ENCODE results near the gene MRTFA. TPM values are rescaled to one million over a fixed set of nuclear protein-coding genes. Genes with fewer than 3 reads are reported as not detected.
A peak's percentile ranks its signal among the peaks of the same experiment; 100 is the strongest.

The MRTFA gene
- total RNA-seq, 1 donor, result 44.9 TPM

- H3K4me3 ChIP-seq (ENCODE audit: low read depth, low read length), result no peak overlapping the region
- DNase-seq (ENCODE audit: low read depth), result peak; percentile 88
- TF ChIP-seq CTCF (IDR thresholded peaks at IDR 0.05; ENCODE audit: insufficient read depth, low read depth, low read length), result no peak
Measured at GRCh38 chr22:40396882-40397281, 239.6 kb downstream of the MRTFA start.

GRCh38 chr22:40395607-40396006, 240.9 kb downstream of the MRTFA start:
- H3K4me3 ChIP-seq (ENCODE audit: low read depth, low read length), result no peak overlapping the region
- no peak for TF ChIP-seq CTCF (IDR thresholded peaks at IDR 0.05; ENCODE audit: insufficient read depth, low read depth, low read length)
- DNase-seq (ENCODE audit: low read depth), result no peak

- DNase-seq (ENCODE audit: low read depth), result no peak
- TF ChIP-seq CTCF (IDR thresholded peaks at IDR 0.05; ENCODE audit: insufficient read depth, low read depth, low read length), result no peak
- no peak overlapping the region for H3K4me3 ChIP-seq (ENCODE audit: low read depth, low read length)
Measured at GRCh38 chr22:40394607-40395006, 241.9 kb downstream of the MRTFA start.

GRCh38 chr22:40392618-40393017, 243.9 kb downstream of the MRTFA start:
- DNase-seq (ENCODE audit: low read depth), result no peak

GRCh38 chr22:40391417-40391816, 245.1 kb downstream of the MRTFA start:
- TF ChIP-seq CTCF (IDR thresholded peaks at IDR 0.05; ENCODE audit: insufficient read depth, low read depth, low read length), result no peak
- no peak overlapping the region for H3K4me3 ChIP-seq (ENCODE audit: low read depth, low read length)
- no peak for DNase-seq (ENCODE audit: low read depth)

More at GRCh38 chr22:40392618-40393017, 243.9 kb downstream of the MRTFA start:
- no peak overlapping the region for H3K4me3 ChIP-seq (ENCODE audit: low read depth, low read length)
- TF ChIP-seq CTCF (IDR thresholded peaks at IDR 0.05; ENCODE audit: insufficient read depth, low read depth, low read length), result no peak

GRCh38 chr22:40388231-40388630, 248.3 kb downstream of the MRTFA start:
- H3K4me3 ChIP-seq (ENCODE audit: low read depth, low read length), result no peak overlapping the region
- no peak for DNase-seq (ENCODE audit: low read depth)
- TF ChIP-seq CTCF (IDR thresholded peaks at IDR 0.05; ENCODE audit: insufficient read depth, low read depth, low read length), result no peak

- no peak for DNase-seq (ENCODE audit: low read depth)
- H3K4me3 ChIP-seq (ENCODE audit: low read depth, low read length), result no peak overlapping the region
- TF ChIP-seq CTCF (IDR thresholded peaks at IDR 0.05; ENCODE audit: insufficient read depth, low read depth, low read length), result no peak
Measured at GRCh38 chr22:40387746-40388145, 248.8 kb downstream of the MRTFA start.

Data from fibroblast of villous mesenchyme (primary cell).